ENCODE measurements around the gene LAMTOR4.

Gene LAMTOR4

GRCh38 chr7:100154651-100155491, 6.2 kb downstream of the LAMTOR4 start:
- Histone ChIP-seq H3K4me1 (ENCODE audit: control insufficient read depth, insufficient read depth, low read depth, low read length) (peaks cover 28% of the 10 kb centered on the region), H3K4me2 (ENCODE audit: low read length, poor library complexity, severe bottlenecking) (no peak overlapping the region), H3K27me3 (ENCODE audit: control insufficient read depth in 1 of 2, insufficient read depth in 1 of 2, low read length in 2 of 2) (no peaks in the 10 kb centered on the region), H4K8ac (ENCODE audit: low read length) (peak overlapping the region; percentile 7), H2BK15ac (ENCODE audit: low read depth, poor library complexity, severe bottlenecking) (no peak overlapping the region), H3K79me1 (replicated peaks; ENCODE audit: low read length, poor library complexity, severe bottlenecking) (peaks cover 24% of the 10 kb centered on the region), H3K4ac (ENCODE audit: low read depth in 1 of 2, low read length in 2 of 2) (no peak overlapping the region), H3K14ac (ENCODE audit: low read length in 2 of 2) (no peak overlapping the region), H3K4me3 (ENCODE audit: insufficient read depth in 1 of 2, low read depth in 1 of 2, low read length in 2 of 2) (no peak overlapping the region), H3K9me3 (ENCODE audit: control insufficient read depth, low read length) (no peaks in the 10 kb centered on the region), H2BK12ac (ENCODE audit: low read length in 2 of 2) (peak overlapping the region in 1 of 2 experiments; percentile 29), H3K9ac (ENCODE audit: low read length) (no peak overlapping the region), H2BK120ac (ENCODE audit: low read depth, low read length) (no peak overlapping the region), H4K91ac (ENCODE audit: low read length) (no peak overlapping the region), H2AFZ (ENCODE audit: low read depth, low read length) (no peak overlapping the region), H3K36me3 (ENCODE audit: control insufficient read depth in 1 of 2, insufficient read depth in 2 of 2, low read depth in 1 of 2, low read length in 2 of 2) (peaks cover 43 to 51% of the 10 kb centered on the region in 2 experiments), H3K27ac (ENCODE audit: low read length, poor library complexity, severe bottlenecking) (no peak overlapping the region), H2BK5ac (ENCODE audit: low read depth, low read length, poor library complexity, severe bottlenecking) (no peak overlapping the region), H3K23ac (ENCODE audit: low read length in 2 of 2) (peak overlapping the region in 1 of 2 experiments; percentile 14), H3K18ac (ENCODE audit: low read depth in 1 of 2, low read length in 2 of 2) (no peak overlapping the region), H2AK5ac (ENCODE audit: low read length, severe bottlenecking) (no peak overlapping the region)
- no peak for DNase-seq
- WGBS = 80% methylated on average over 27 of the region's 30 CpGs

GRCh38 chr7:100155553-100156317, 7.0 kb downstream of the LAMTOR4 start:
- H3K4me3 ChIP-seq (ENCODE audit: insufficient read depth in 1 of 2, low read depth in 1 of 2, low read length in 2 of 2) = no peak overlapping the region
- H3K79me1 ChIP-seq (replicated peaks; ENCODE audit: low read length, poor library complexity, severe bottlenecking) = peaks cover 24% of the 10 kb centered on the region
- no peak overlapping the region for H3K4ac ChIP-seq (ENCODE audit: low read depth in 1 of 2, low read length in 2 of 2)
- 94% methylated on average over 20 of the region's 20 CpGs for WGBS
- no peak overlapping the region for H2BK120ac ChIP-seq (ENCODE audit: low read depth, low read length)
- no peak overlapping the region for H3K23ac ChIP-seq (ENCODE audit: low read length in 2 of 2)
- H2AK5ac ChIP-seq (ENCODE audit: low read length, severe bottlenecking) = no peak overlapping the region
- H2BK5ac ChIP-seq (ENCODE audit: low read depth, low read length, poor library complexity, severe bottlenecking) = no peak overlapping the region
- no peaks in the 10 kb centered on the region for H3K27me3 ChIP-seq (ENCODE audit: control insufficient read depth in 1 of 2, insufficient read depth in 1 of 2, low read length in 2 of 2)
- H3K9me3 ChIP-seq (ENCODE audit: control insufficient read depth, low read length) = no peaks in the 10 kb centered on the region
- H3K27ac ChIP-seq (ENCODE audit: low read length, poor library complexity, severe bottlenecking) = no peak overlapping the region
- no peak overlapping the region for H3K4me2 ChIP-seq (ENCODE audit: low read length, poor library complexity, severe bottlenecking)
- peaks cover 43 to 46% of the 10 kb centered on the region in 2 experiments for H3K36me3 ChIP-seq (ENCODE audit: control insufficient read depth in 1 of 2, insufficient read depth in 2 of 2, low read depth in 1 of 2, low read length in 2 of 2)
- H4K91ac ChIP-seq (ENCODE audit: low read length) = no peak overlapping the region
- H3K14ac ChIP-seq (ENCODE audit: low read length in 2 of 2) = no peak overlapping the region
- no peak overlapping the region for H2AFZ ChIP-seq (ENCODE audit: low read depth, low read length)
- H3K18ac ChIP-seq (ENCODE audit: low read depth in 1 of 2, low read length in 2 of 2) = no peak overlapping the region
- no peak overlapping the region for H4K8ac ChIP-seq (ENCODE audit: low read length)
- no peak for DNase-seq
- peaks cover 31% of the 10 kb centered on the region for H3K4me1 ChIP-seq (ENCODE audit: control insufficient read depth, insufficient read depth, low read depth, low read length)
- H2BK12ac ChIP-seq (ENCODE audit: low read length in 2 of 2) = no peak overlapping the region
- no peak overlapping the region for H3K9ac ChIP-seq (ENCODE audit: low read length)
- no peak overlapping the region for H2BK15ac ChIP-seq (ENCODE audit: low read depth, poor library complexity, severe bottlenecking)

- Histone ChIP-seq H2AFZ (ENCODE audit: low read depth, low read length) (no peak overlapping the region), H3K14ac (ENCODE audit: low read length in 2 of 2) (peak overlapping the region in 1 of 2 experiments; percentile 13), H3K4ac (ENCODE audit: low read depth in 1 of 2, low read length in 2 of 2) (no peak overlapping the region), H3K18ac (ENCODE audit: low read depth in 1 of 2, low read length in 2 of 2) (no peak overlapping the region), H4K91ac (ENCODE audit: low read length) (no peak overlapping the region), H3K9ac (ENCODE audit: low read length) (peak overlapping the region; percentile 87), H2AK5ac (ENCODE audit: low read length, severe bottlenecking) (no peak overlapping the region), H3K9me3 (ENCODE audit: control insufficient read depth, low read length) (no peaks in the 10 kb centered on the region), H3K79me1 (replicated peaks; ENCODE audit: low read length, poor library complexity, severe bottlenecking) (peaks cover 24% of the 10 kb centered on the region), H2BK120ac (ENCODE audit: low read depth, low read length) (no peak overlapping the region), H2BK12ac (ENCODE audit: low read length in 2 of 2) (peak overlapping the region in 1 of 2 experiments; percentile 16), H3K36me3 (ENCODE audit: control insufficient read depth in 1 of 2, insufficient read depth in 2 of 2, low read depth in 1 of 2, low read length in 2 of 2) (peaks cover 42 to 46% of the 10 kb centered on the region in 2 experiments), H3K23ac (ENCODE audit: low read length in 2 of 2) (no peak overlapping the region), H3K4me2 (ENCODE audit: low read length, poor library complexity, severe bottlenecking) (peak overlapping the region; percentile 48), H3K27ac (ENCODE audit: low read length, poor library complexity, severe bottlenecking) (no peak overlapping the region), H3K27me3 (ENCODE audit: control insufficient read depth in 1 of 2, insufficient read depth in 1 of 2, low read length in 2 of 2) (no peaks in the 10 kb centered on the region), H3K4me1 (ENCODE audit: control insufficient read depth, insufficient read depth, low read depth, low read length) (peaks cover 31% of the 10 kb centered on the region), H4K8ac (ENCODE audit: low read length) (no peak overlapping the region), H2BK15ac (ENCODE audit: low read depth, poor library complexity, severe bottlenecking) (no peak overlapping the region), H3K4me3 (ENCODE audit: insufficient read depth in 1 of 2, low read depth in 1 of 2, low read length in 2 of 2) (peak overlapping the region in 1 of 2 experiments; percentile 81), H2BK5ac (ENCODE audit: low read depth, low read length, poor library complexity, severe bottlenecking) (no peak overlapping the region)
- WGBS = 94% methylated on average over 16 of the region's 16 CpGs
- no peak for DNase-seq
Observed at GRCh38 chr7:100156331-100157068, 7.8 kb downstream of the LAMTOR4 start.

GRCh38 chr7:100157069-100157333, 8.3 kb downstream of the LAMTOR4 start:
- H3K23ac ChIP-seq (ENCODE audit: low read length in 2 of 2) = no peak overlapping the region
- 82% methylated on average over 3 of the region's 5 CpGs for WGBS
- peak overlapping the region in 1 of 2 experiments; percentile 16 for H2BK12ac ChIP-seq (ENCODE audit: low read length in 2 of 2)
- H3K4me3 ChIP-seq (ENCODE audit: insufficient read depth in 1 of 2, low read depth in 1 of 2, low read length in 2 of 2) = peak overlapping the region in 1 of 2 experiments; percentile 81
- no peak overlapping the region for H2BK120ac ChIP-seq (ENCODE audit: low read depth, low read length)
- peak overlapping the region; percentile 87 for H3K9ac ChIP-seq (ENCODE audit: low read length)
- H2BK5ac ChIP-seq (ENCODE audit: low read depth, low read length, poor library complexity, severe bottlenecking) = no peak overlapping the region
- no peak overlapping the region for H3K18ac ChIP-seq (ENCODE audit: low read depth in 1 of 2, low read length in 2 of 2)
- H3K4ac ChIP-seq (ENCODE audit: low read depth in 1 of 2, low read length in 2 of 2) = no peak overlapping the region
- H2BK15ac ChIP-seq (ENCODE audit: low read depth, poor library complexity, severe bottlenecking) = no peak overlapping the region
- no peaks in the 10 kb centered on the region for H3K27me3 ChIP-seq (ENCODE audit: control insufficient read depth in 1 of 2, insufficient read depth in 1 of 2, low read length in 2 of 2)
- no peak overlapping the region for H4K8ac ChIP-seq (ENCODE audit: low read length)
- peaks cover 38 to 42% of the 10 kb centered on the region in 2 experiments for H3K36me3 ChIP-seq (ENCODE audit: control insufficient read depth in 1 of 2, insufficient read depth in 2 of 2, low read depth in 1 of 2, low read length in 2 of 2)
- peak overlapping the region; percentile 48 for H3K4me2 ChIP-seq (ENCODE audit: low read length, poor library complexity, severe bottlenecking)
- H4K91ac ChIP-seq (ENCODE audit: low read length) = no peak overlapping the region
- DNase-seq = no peak
- H2AFZ ChIP-seq (ENCODE audit: low read depth, low read length) = no peak overlapping the region
- H2AK5ac ChIP-seq (ENCODE audit: low read length, severe bottlenecking) = no peak overlapping the region
- H3K79me1 ChIP-seq (replicated peaks; ENCODE audit: low read length, poor library complexity, severe bottlenecking) = peaks cover 21% of the 10 kb centered on the region
- peaks cover 31% of the 10 kb centered on the region for H3K4me1 ChIP-seq (ENCODE audit: control insufficient read depth, insufficient read depth, low read depth, low read length)
- no peaks in the 10 kb centered on the region for H3K9me3 ChIP-seq (ENCODE audit: control insufficient read depth, low read length)
- peak overlapping the region in 1 of 2 experiments; percentile 13 for H3K14ac ChIP-seq (ENCODE audit: low read length in 2 of 2)
- H3K27ac ChIP-seq (ENCODE audit: low read length, poor library complexity, severe bottlenecking) = no peak overlapping the region

Measured in mesenchymal stem cell (in vitro differentiated cells and primary cell).